Ovary (tissue), 9 donors: ENCODE data around the gene DNLZ. TPM values are rescaled to one million over a fixed set of nuclear protein-coding genes. Genes with fewer than 3 reads are reported as not detected.

Experiments used
- DNase-seq, 5 donors: peaks; one replicate each; pipeline ENCODE4 v3.0.0-alpha.2; 2019 to 2020
- H3K27ac ChIP-seq, 2 donors: fragments of 200-600 bp; one replicate each; pipeline versions ENCODE4 v1.5.1 to v1.8.0; 2019 to 2022
- H3K27me3 ChIP-seq: fragments of 200-600 bp; one replicate; pipeline ENCODE4 v1.8.0; 2022
- H3K36me3 ChIP-seq: fragments of 200-600 bp; sonication (generic); one replicate; pipeline ENCODE4 v1.5.1; 2019
- H3K4me1 ChIP-seq: one replicate; pipeline ENCODE4 v1.8.1; 2013; ENCODE audit warnings: mild to moderate bottlenecking, moderate library complexity; ENCODE audit not compliant: insufficient read depth
- H3K4me3 ChIP-seq: fragments of 200-600 bp; sonication (generic); one replicate; pipeline ENCODE4 v1.5.1; 2017
- H3K9me3 ChIP-seq, 2 donors: fragments of 200-600 bp in 1 of 2; sonication (generic) in 1 of 2; one replicate each; pipeline versions ENCODE4 v1.5.1 to v1.8.1; 2013 to 2019; ENCODE audit warnings: mild to moderate bottlenecking in 1 of 2, moderate library complexity in 1 of 2
- CTCF ChIP-seq, 3 donors: fragments of 450-650 bp in 2 of 3; fragments of 200-600 bp in 1 of 3; IDR thresholded peaks; one replicate each; pipeline versions ENCODE4 v1.5.1 to v1.8.0; 2016 to 2022; ENCODE audit warnings: antibody characterized with exemption in 3 of 3, mild to moderate bottlenecking in 1 of 3
- EP300 ChIP-seq: sonication (generic); formaldehyde crosslinking; IDR thresholded peaks from one replicate; pipeline ENCODE4 v1.6.1; 2017; ENCODE audit warnings: antibody characterized with exemption
- POLR2A ChIP-seq: fragments of 450-650 bp; IDR thresholded peaks from one replicate; pipeline ENCODE4 v1.6.1; 2017; ENCODE audit warnings: antibody characterized with exemption, mild to moderate bottlenecking, moderate library complexity
- WGBS, 3 donors: extraction: QIAGEN DNeasy Blood & Tissue Kit in 1 of 3; methylation state at CpG; one replicate each; pipeline versions ENCODE4 v1.1.5 to v1.1.7; 2013 to 2017; 5-methylcytosine and 5-hydroxymethylcytosine counted together
- intact Hi-C, 4 donors: fragments of 100-400 bp; cut with DNase I; formaldehyde crosslinking; loops; one replicate each; pipeline versions ENCODE4 v1.11.0 to v1.15.1; 2022 to 2023
- polyA plus RNA-seq, 2 donors: library from polyadenylated mRNA; stranded (reverse); fragments of 200-250 nt in 1 of 2; fragments of 350-450 nt in 1 of 2; fragmentation: Illumina TruSeq in 1 of 2; extraction: RNeasy Lipid Tissue Mini Kit (QIAGEN cat#74804) in 1 of 2; gene quantifications; one replicate each; pipeline ENCODE4 v1.2.3, GENCODE V29; 2013 to 2014
- total RNA-seq, 7 donors: library from RNA; depleted of rRNA in 2 of 7; stranded (reverse); fragments of >200 nt in 2 of 7; fragmentation: NEBNext Ultra II Directional in 3 of 7; extraction: Animal tissue kit (Norgen Biotek cat#: 25700) in 3 of 7; gene quantifications; one replicate each; pipeline versions ENCODE4 v1.1.0 to v1.2.4, GENCODE V29; 2016 to 2023
- donor health status: DM: no; HTN: no; CAD: no; lungs with moderate emphysema.
- donor health status: DM: no; HTN: no; CAD: no.
- donor health status: Bipolar disorder and iron deficiency.
- donor health status: DM: yes; HTN: yes; CAD: no.
- donor health status: DM: no; HTN: no; CAD: no.
- donor health status: DM: yes; HTN: yes; CAD: no.

DNLZ gene
- total and polyA plus RNA-seq, 9 donors = 1.8 to 33.3 (median 21.2) TPM

DNA sequence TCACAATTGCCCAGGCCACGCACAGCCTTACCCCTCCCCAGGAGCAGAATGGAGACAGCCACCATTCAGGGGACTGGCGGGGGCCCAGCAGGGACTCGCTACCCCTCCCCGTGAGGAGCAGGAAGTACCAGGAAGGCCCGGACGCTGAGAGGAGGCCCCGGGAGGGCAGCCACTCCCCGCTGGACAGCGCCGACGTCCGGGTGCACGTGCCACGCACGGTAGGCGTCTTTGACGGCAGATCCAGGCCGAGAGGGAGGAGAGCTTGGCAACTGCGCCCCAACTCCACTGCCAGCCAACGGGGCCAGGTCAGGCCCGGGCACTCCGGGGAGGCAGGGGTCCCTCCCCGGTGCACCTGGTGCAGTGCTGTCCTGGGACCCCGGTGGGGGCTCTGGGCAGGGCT lies 14.0 kb downstream of the DNLZ start:
- H3K4me1 ChIP-seq = peaks cover 3% of the 10 kb centered on the region
- H3K36me3 ChIP-seq = no peaks in the 10 kb centered on the region
- H3K27me3 ChIP-seq = no peaks in the 10 kb centered on the region
- intact Hi-C loops = no loop called here
- no peak for TF ChIP-seq EP300
- no peak for TF ChIP-seq CTCF (IDR thresholded peaks at IDR 0.05)
- TF ChIP-seq POLR2A = no peak
- 77 to 94% (median 85%) methylated on average over 7 to 24 of the region's 24 CpGs for WGBS, 3 donors
- H3K27ac ChIP-seq = no peak overlapping the region
- H3K9me3 ChIP-seq = no peaks in the 10 kb centered on the region
- no peak overlapping the region for H3K4me3 ChIP-seq
- no peak for DNase-seq

DNA sequence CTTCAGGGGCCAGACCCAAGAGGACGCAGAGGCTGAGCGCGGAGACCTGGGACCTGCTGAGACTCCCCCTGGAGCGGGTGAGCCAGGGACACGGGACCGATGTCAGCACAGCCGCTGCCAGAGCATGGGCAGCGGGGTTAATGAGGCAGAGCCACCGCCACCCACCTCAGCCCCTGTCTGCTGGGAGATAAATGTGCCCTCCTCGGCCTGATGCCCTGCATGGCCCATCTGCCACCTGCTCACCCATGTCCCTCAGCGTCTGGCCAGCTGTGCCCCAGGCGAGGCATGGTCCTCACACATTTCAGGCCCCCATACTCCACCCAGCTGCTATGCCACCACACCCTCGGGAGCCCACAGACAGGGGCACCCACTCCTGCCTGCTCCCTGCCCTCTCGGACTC lies 14.9 kb downstream of the DNLZ start:
- DNase-seq = no peak
- intact Hi-C loops = no loop called here
- H3K36me3 ChIP-seq = no peaks in the 10 kb centered on the region
- no peak overlapping the region for H3K27ac ChIP-seq
- H3K4me1 ChIP-seq = peaks cover under 1% of the 10 kb centered on the region
- H3K27me3 ChIP-seq = no peaks in the 10 kb centered on the region
- TF ChIP-seq CTCF (IDR thresholded peaks at IDR 0.05) = no peak
- no peaks in the 10 kb centered on the region for H3K9me3 ChIP-seq
- 84 to 91% (median 85%) methylated on average over 13 to 14 of the region's 14 CpGs for WGBS, 3 donors
- no peak overlapping the region for H3K4me3 ChIP-seq

- TF ChIP-seq POLR2A = no peak
- TF ChIP-seq CTCF (IDR thresholded peaks at IDR 0.05) = no peak
- no peak for TF ChIP-seq EP300
- Histone ChIP-seq H3K9me3 (no peaks in the 10 kb centered on the region), H3K27ac (no peak overlapping the region), H3K27me3 (no peaks in the 10 kb centered on the region), H3K4me3 (no peak overlapping the region), H3K36me3 (no peaks in the 10 kb centered on the region), H3K4me1 (peaks cover 2% of the 10 kb centered on the region)
- 65 to 81% (median 80%) methylated on average over 34 of the region's 34 CpGs for WGBS, 3 donors
- DNase-seq = no peak
- intact Hi-C loops = no loop called here
Measured at GRCh38 chr9:136347472-136348256, 15.9 kb downstream of the DNLZ start.

DNA sequence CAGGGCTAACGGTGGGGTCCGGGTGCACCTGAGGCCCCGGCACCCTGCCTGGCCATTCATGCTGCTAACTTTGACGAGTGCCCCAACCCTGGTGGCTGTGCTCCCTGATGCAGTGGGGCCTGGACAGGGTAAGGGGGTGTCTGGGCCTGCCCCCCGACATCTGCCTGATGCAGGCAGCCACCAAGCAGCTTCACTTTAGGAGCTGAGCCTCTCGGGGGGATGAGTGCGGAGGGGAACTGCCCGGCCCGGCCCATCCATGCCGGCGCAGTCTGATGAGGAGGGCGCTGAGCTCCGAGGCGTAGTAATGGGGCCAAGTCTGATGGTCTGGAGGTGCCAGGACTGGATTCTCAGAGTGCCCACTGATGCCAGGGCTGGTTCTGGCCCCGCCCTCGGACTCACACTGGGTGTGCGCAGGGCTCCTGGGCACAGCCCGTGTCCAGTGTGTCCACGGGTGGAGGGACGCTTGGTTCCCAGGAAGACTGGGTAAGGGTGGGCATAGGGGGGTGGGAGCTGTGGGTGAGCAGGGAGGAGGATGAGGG lies 16.5 kb downstream of the DNLZ start:
- intact Hi-C loops = no loop called here
- Histone ChIP-seq H3K27ac (no peak overlapping the region), H3K4me1 (peaks cover 3% of the 10 kb centered on the region), H3K27me3 (no peaks in the 10 kb centered on the region), H3K4me3 (no peak overlapping the region), H3K36me3 (no peaks in the 10 kb centered on the region), H3K9me3 (no peaks in the 10 kb centered on the region)
- WGBS, 3 donors = 81 to 85% (median 84%) methylated on average over 20 of the region's 20 CpGs
- TF ChIP-seq CTCF (IDR thresholded peaks at IDR 0.05) (no peak), POLR2A (no peak), EP300 (no peak)
- no peak for DNase-seq
